Measurements from ENCODE around the gene TMEM63A. TPM values are rescaled to one million over a fixed set of nuclear protein-coding genes. Genes with fewer than 3 reads are reported as not detected.
"Not testable (repeated sequence)": the region's sequence is repeated elsewhere in the genome, so short reads cannot be mapped to it uniquely, and the experiment has no call there.

Gene TMEM63A
- total and polyA plus RNA-seq, 4 experiments from 2014 or later = 46.2 to 507 (median 278) TPM

GRCh38 chr1:225801146-225801545 lies 81.0 kb downstream of the TMEM63A start:
- H3K27ac Mint-ChIP-seq; H3K27me3 Mint-ChIP-seq; H3K27me3 ChIP-seq (ENCODE audit: insufficient read depth, low read length); CTCF ChIA-PET (ENCODE audit: partially characterized antibody); H3K36me3 ChIP-seq (ENCODE audit: insufficient read depth, low read length); H3K27ac ChIP-seq (ENCODE audit: low read depth, low read length); H3K4me1 ChIP-seq (ENCODE audit: insufficient read depth, low read length); H3K4me3 Mint-ChIP-seq; H3K9me3 ChIP-seq (ENCODE audit: control insufficient read depth in 1 of 2, low read length in 2 of 2); DNase-seq; H3K4me1 Mint-ChIP-seq; H3K4me3 ChIP-seq (ENCODE audit: low read length in 2 of 2); H3K36me3 Mint-ChIP-seq; H3K9me3 Mint-ChIP-seq; intact Hi-C loops (cut with micrococcal nuclease): not testable (repeated sequence)
- POLR2A ChIA-PET (ENCODE audit: partially characterized antibody) = interaction anchor here (0.9 kb wide), 1 partner anchor 70 kb away, joined by 3 read pairs; no protein-coding TSS in a partner anchor

GRCh38 chr1:225796097-225796496 lies 86.1 kb downstream of the TMEM63A start:
- intact Hi-C loops (cut with micrococcal nuclease); H3K9me3 ChIP-seq (ENCODE audit: control insufficient read depth in 1 of 2, low read length in 2 of 2); H3K4me3 Mint-ChIP-seq; H3K9me3 Mint-ChIP-seq; H3K27me3 Mint-ChIP-seq; H3K4me1 ChIP-seq (ENCODE audit: insufficient read depth, low read length); POLR2A ChIA-PET (ENCODE audit: partially characterized antibody); H3K27ac ChIP-seq (ENCODE audit: low read depth, low read length); H3K4me1 Mint-ChIP-seq; H3K27ac Mint-ChIP-seq; DNase-seq; H3K36me3 ChIP-seq (ENCODE audit: insufficient read depth, low read length); H3K27me3 ChIP-seq (ENCODE audit: insufficient read depth, low read length); H3K4me3 ChIP-seq (ENCODE audit: low read length in 2 of 2): not testable (repeated sequence)
- H3K36me3 Mint-ChIP-seq = peaks cover 23 to 26% of the 10 kb centered on the region in 2 donors
- CTCF ChIA-PET (ENCODE audit: partially characterized antibody) = interaction anchor here (1.1 kb wide), 1 partner anchor 17 kb away, joined by 3 read pairs; no protein-coding TSS in a partner anchor

Small RNAs within 50 kb of the gene (microRNA-seq; reads per million reads assigned to microRNA genes)
- gene MIR6741 (ENCODE audit: borderline microRNAs expressed, borderline number of aligned reads, borderline replicate concordance) = not detected

Other genes starting within 250 kb of the TMEM63A start
- under 1 TPM in 1 of 2 experiments, not detected in 1; 0.26 TPM for gene ENAH, start 229.3 kb downstream of the TMEM63A start, total RNA-seq
- gene ENAH, start 229.3 kb downstream of the TMEM63A start, polyA plus RNA-seq = not detected
- 100 to 1,000 TPM; 141 to 151 TPM for gene SRP9, start 104.6 kb downstream of the TMEM63A start, total RNA-seq
- gene SRP9, start 104.6 kb downstream of the TMEM63A start, polyA plus RNA-seq = 100 to 1,000 TPM; 290 to 500 TPM
- 1 to 10 TPM; 2.1 to 3.0 TPM for gene EPHX1, start 72.3 kb downstream of the TMEM63A start, total RNA-seq
- under 1 TPM; 0.34 to 0.56 TPM for gene EPHX1, start 72.3 kb downstream of the TMEM63A start, polyA plus RNA-seq
- under 1 TPM; 0.55 to 0.75 TPM for gene LEFTY1, start 6.8 kb upstream of the TMEM63A start, total RNA-seq
- gene LEFTY1, start 6.8 kb upstream of the TMEM63A start, polyA plus RNA-seq = not detected
- 100 to 1,000 TPM; 102 to 116 TPM for gene PYCR2, start 41.9 kb upstream of the TMEM63A start, total RNA-seq
- gene PYCR2, start 41.9 kb upstream of the TMEM63A start, polyA plus RNA-seq = 10 to 100 TPM; 73.6 to 86.6 TPM
- not detected for gene LEFTY2, start 58.8 kb upstream of the TMEM63A start, total RNA-seq
- not detected for gene LEFTY2, start 58.8 kb upstream of the TMEM63A start, polyA plus RNA-seq
- 10 to 100 TPM; 21.1 to 21.2 TPM for gene SDE2, start 117.0 kb upstream of the TMEM63A start, total RNA-seq
- gene SDE2, start 117.0 kb upstream of the TMEM63A start, polyA plus RNA-seq = 10 to 100 TPM; 10.0 to 18.9 TPM
- gene H3-3A, start 180.3 kb upstream of the TMEM63A start, total RNA-seq = 100 to 1,000 TPM; 391 to 397 TPM
- gene H3-3A, start 180.3 kb upstream of the TMEM63A start, polyA plus RNA-seq = 100 to 1,000 TPM; 639 to 695 TPM

Measured in CD4-positive, alpha-beta memory T cell (primary cell).